Raji (cell line): Measurements from ENCODE around the gene TTC7B.

Experiments used
- POLR2A ChIP-seq: IDR thresholded peaks from 2 replicates; pipeline ENCODE4 v1.6.1; 2011; ENCODE audit warnings: low read depth, low read length, control low read depth; ENCODE audit not compliant: insufficient read depth

Gene TTC7B

DNA sequence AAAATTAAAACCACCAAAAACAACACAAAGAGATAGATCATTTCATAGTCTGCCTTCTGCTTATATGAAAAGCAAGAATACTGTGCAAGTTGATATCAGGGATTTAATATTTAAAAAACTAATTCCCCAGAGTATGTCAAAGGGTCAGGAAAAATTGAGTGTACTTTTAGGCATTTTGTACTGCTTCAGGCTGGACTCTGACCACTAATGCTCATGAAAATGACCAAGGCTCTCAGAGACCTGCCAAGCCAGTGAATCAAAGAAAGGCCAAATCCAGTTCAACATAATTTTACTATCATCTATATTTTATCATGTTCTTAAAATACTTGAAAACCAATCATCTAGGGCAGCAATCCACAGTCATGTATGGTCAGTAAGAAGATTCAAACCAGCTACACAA lies 66.0 kb downstream of the TTC7B start:
- no peak for TF ChIP-seq POLR2A

DNA sequence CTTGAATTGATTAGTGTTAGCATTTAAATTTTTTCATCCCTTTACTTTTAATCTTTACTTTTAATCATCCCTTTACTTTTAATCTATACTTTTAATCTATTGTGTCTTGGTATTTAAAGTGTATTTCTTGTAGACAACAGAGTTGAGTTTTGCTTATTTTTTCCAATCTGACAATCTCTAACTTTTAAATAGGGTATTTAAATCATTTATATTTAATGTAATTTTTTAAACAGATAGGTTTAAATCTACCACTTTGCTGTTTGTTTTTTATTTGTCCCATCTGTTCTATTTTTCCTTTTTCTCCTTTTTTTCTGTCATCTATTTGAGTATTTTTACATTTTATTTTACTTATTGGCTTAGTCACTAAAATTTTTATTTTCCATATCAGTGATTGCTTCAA lies 68.3 kb downstream of the TTC7B start:
- no peak for TF ChIP-seq POLR2A

DNA sequence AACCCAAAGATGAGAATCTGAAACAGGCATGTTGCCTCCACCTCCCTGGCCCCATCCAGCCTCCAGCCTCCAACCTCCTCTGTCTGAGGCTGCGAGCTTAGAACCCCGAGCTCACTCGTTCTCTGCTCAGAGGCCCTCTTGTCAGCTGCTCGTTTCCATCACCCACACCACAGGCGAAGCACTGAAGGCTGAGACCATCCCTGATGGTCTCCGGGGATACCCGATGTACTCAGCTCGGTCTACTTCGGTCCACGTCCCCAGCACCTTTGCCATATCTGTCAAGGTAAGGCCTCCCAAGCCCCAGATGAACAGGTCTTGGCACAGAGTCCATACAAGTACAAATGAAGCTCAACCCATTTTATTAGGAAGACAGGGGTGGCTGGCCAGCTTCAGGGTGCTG lies 72.4 kb downstream of the TTC7B start:
- TF ChIP-seq POLR2A, result no peak

- no peak for TF ChIP-seq POLR2A
Measured at GRCh38 chr14:90743425-90743824, 72.8 kb downstream of the TTC7B start.

- TF ChIP-seq POLR2A, result no peak
Measured at GRCh38 chr14:90742729-90743128, 73.5 kb downstream of the TTC7B start.

- no peak for TF ChIP-seq POLR2A
Measured at GRCh38 chr14:90742252-90742651, 74.0 kb downstream of the TTC7B start.

DNA sequence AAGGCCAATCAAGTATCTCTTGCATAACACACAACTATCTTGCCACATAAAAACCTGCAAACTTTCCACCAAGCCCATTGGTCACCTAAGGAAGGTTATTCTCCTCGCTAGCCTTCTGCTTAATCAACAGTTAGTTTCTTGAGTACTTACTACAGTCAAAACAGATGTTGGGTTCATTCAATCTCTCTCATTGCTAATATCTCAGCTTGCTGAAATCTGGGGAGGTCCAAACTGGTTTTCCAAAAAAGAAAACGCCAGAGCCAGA lies 74.6 kb downstream of the TTC7B start:
- no peak for TF ChIP-seq POLR2A

DNA sequence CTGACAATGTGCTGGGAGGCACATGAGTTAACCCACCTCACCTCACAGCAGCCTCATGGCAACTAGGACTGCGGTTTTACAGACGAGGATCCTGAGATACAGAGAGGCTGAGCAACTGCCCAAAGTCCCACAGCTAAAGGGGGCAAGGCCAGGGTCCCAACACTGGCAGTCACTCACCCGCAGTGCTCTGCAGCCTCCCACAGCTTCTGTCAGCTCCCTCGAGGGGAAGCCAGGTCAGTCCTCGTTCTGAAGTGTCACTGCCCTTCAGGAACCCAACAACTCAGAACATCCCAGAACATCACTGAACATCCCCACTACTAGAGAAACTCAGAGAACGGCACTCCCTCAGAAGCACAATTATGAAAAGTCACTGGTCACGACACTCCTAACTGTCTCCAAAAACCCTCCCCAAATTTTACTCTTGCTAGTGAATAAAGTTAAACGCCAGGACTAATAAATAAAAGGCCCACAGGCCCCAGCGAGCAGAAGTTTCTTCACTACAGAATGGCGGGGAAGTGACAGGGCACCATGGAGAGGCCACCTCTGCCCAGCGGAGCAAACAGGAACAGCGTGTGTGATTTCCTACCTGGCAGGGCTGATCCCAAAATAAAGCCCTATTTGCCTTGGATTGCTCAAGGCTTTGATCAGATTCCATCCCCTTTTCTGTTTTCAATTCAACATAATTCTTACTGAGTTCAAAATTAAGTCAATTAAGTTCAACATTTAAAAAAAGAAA lies 75.1 kb downstream of the TTC7B start:
- no peak for TF ChIP-seq POLR2A

DNA sequence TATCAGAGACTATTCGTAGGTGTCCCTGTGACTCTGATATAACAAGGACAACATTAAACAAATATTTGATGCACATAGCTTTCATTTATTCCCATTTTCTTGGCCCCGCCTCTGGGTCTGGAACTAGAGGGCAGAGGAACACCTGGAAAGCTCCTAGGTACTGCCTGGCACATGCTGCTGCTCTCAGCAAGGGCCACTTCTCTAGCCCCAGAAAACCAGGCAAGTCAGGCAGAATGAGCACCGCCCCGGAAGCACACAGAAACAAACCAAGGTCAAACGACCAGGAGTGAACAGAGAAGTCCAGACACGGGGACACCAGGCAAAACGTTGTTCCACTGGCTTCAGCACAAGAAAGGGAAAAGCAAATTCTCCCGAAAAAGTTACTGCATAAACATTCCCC lies 76.1 kb downstream of the TTC7B start:
- no peak for TF ChIP-seq POLR2A

- TF ChIP-seq POLR2A, result no peak
Measured at GRCh38 chr14:90739318-90740068, 76.7 kb downstream of the TTC7B start.

GRCh38 chr14:90733139-90733808 lies 83.0 kb downstream of the TTC7B start:
- no peak for TF ChIP-seq POLR2A

- TF ChIP-seq POLR2A, result no peak
Measured at GRCh38 chr14:90732718-90733117, 83.5 kb downstream of the TTC7B start.

DNA sequence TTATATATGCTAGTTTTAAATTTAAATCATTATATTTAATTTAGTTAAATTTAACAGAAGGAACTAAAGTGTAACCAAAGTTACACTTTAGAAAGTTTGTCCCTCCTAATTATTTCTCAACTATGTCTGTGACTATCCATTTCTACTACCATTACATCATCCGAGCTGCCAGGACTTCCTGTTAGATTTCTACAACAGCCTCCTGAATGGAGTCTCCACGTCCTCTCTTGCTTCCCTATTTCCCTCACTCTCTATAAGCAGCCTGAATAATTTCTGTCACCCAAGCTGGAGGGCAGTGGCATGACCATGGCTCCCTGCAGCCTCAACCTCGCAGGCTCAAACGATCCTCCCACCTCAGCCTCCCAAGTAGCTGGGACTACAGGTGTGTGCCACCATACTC lies 84.1 kb downstream of the TTC7B start:
- no peak for TF ChIP-seq POLR2A

DNA sequence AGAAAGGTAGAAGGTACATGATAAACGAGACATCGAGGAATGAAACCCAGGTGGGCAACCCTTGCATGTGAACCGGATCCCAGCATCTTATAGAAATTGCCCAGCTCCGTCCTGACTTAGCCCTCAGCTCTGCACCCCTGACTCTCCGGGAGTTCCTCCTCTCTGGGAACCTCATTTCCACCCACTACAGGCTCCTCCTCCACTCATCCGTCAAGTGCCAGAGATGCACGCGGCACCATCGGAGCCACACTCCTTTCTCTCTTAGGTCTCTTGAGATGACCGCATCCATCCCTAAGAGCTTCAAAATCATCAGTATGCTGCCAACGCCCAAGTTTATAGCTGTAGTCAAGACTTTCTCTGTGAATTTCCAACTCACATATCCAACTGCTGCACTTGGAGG lies 84.7 kb downstream of the TTC7B start:
- no peak for TF ChIP-seq POLR2A

- TF ChIP-seq POLR2A, result no peak
Measured at GRCh38 chr14:90730206-90730766, 85.9 kb downstream of the TTC7B start.

GRCh38 chr14:90728951-90729350 lies 87.3 kb downstream of the TTC7B start:
- TF ChIP-seq POLR2A, result no peak
